Measurements from ENCODE around the gene AGPAT2. TPM values are rescaled to one million over a fixed set of nuclear protein-coding genes. Genes with fewer than 3 reads are reported as not detected.

The AGPAT2 gene
- total and polyA plus RNA-seq, 2 of the 4 experiments (the other 2 are of a cell fraction) = 16.1 to 39.5 TPM

GRCh38 chr9:136685790-136686533 lies 1.3 kb downstream of the AGPAT2 start:
- H2AK5ac ChIP-seq (ENCODE audit: low read depth, low read length) = peak overlapping the region; percentile 66; the same call in 1 of the 2 replicates
- no peak overlapping the region for H2BK5ac ChIP-seq (ENCODE audit: low read depth, low read length, poor library complexity, severe bottlenecking)
- no peaks in the 10 kb centered on the region for H3K9me3 ChIP-seq (ENCODE audit: control insufficient read depth, insufficient read depth, low read length)
- H2AFZ ChIP-seq (replicated peaks; ENCODE audit: low read length, poor library complexity) = peak overlapping the region; percentile 94
- peaks cover 4% of the 10 kb centered on the region for H3K4me1 ChIP-seq (ENCODE audit: control insufficient read depth, insufficient read depth, low read length)
- BruUV-seq (replicated peaks) = no TSS peak
- peak overlapping the region; percentile 40 for H4K5ac ChIP-seq (ENCODE audit: low read depth, low read length)
- in situ Hi-C loops (cut with MboI; ENCODE audit: low sequenced_read_pairs) (no loop called here), intact Hi-C loops (cut with micrococcal nuclease) (no loop called here), dilution Hi-C loops (cut with HindIII; ENCODE audit: low sequenced_read_pairs, unreplicated experiment) (no loop called here)
- no peaks in the 10 kb centered on the region for H3K36me3 ChIP-seq (ENCODE audit: control insufficient read depth, insufficient read depth, low read length)
- H3K18ac ChIP-seq (ENCODE audit: low read depth, low read length) = peak overlapping the region; percentile 10; the same call in 1 of the 2 replicates
- CTCF ChIA-PET = no interaction called here
- POLR2A ChIA-PET (ENCODE audit: unreplicated experiment) = no interaction called here
- peaks cover 18 to 39% of the 10 kb centered on the region in 2 experiments for H3K79me1 ChIP-seq (ENCODE audit: low read depth in 1 of 2, low read length in 2 of 2)
- H4K20me1 ChIP-seq (ENCODE audit: insufficient read depth, low read length) = peaks cover 16% of the 10 kb centered on the region; the same call in 1 of the 2 replicates
- ATAC-seq (ENCODE audit: low read depth) = peak; percentile 30
- no peak for TF ChIP-seq FOS (IDR thresholded peaks at IDR 0.05; ENCODE audit: low read depth, low read length)
- no peak for TF ChIP-seq POLR2A (IDR thresholded peaks at IDR 0.05; ENCODE audit: low read depth, low read length)
- TF ChIP-seq MXI1 (IDR thresholded peaks at IDR 0.05; ENCODE audit: borderline replicate concordance, low read depth, low read length) = no peak
- TF ChIP-seq MAZ (IDR thresholded peaks at IDR 0.05; ENCODE audit: borderline replicate concordance, low read depth, low read length) = peak; percentile 56; the same call in 1 of the 2 replicates
- TF ChIP-seq BHLHE40 (IDR thresholded peaks at IDR 0.05; ENCODE audit: low read depth, low read length) = no peak
- peak; percentile 16; the same call in 1 of the 2 replicates for TF ChIP-seq CEBPB (IDR thresholded peaks at IDR 0.05; ENCODE audit: low read depth, low read length)
- no peaks in the 10 kb centered on the region for H3K9me1 ChIP-seq (ENCODE audit: insufficient read depth, low read length)
- H3K9ac ChIP-seq (ENCODE audit: low read depth, low read length) = peak overlapping the region; percentile 96
- no peak overlapping the region for H2BK20ac ChIP-seq (ENCODE audit: low read depth, low read length)
- H4K91ac ChIP-seq (ENCODE audit: insufficient read depth, low read depth, low read length) = no peak overlapping the region; the same call in 1 of the 2 replicates
- 0 out of 2 replicates have a peak overlapping the region, but pooled peaks have one; percentile 72 for H3K14ac ChIP-seq (replicated peaks; ENCODE audit: low read depth, low read length)
- DNase-seq = no peak
- H3K23ac ChIP-seq (ENCODE audit: low read depth, low read length) = 0 out of 2 replicates have a peak overlapping the region, but pooled peaks have one; percentile 5
- H3K56ac ChIP-seq (ENCODE audit: extremely low read depth, insufficient read depth, low read length) = 0 out of 2 replicates have a peak overlapping the region, but pooled peaks have one; percentile 3
- peak overlapping the region; percentile 84 for H3K4me2 ChIP-seq (ENCODE audit: low read depth, low read length)
- peak overlapping the region; percentile 88 for H3K4me3 ChIP-seq (ENCODE audit: insufficient read depth, low read depth, low read length)
- 69% methylated on average over 9 of the region's 19 CpGs; no CpG with 5 or more reads in 1 of the 2 experiments for WGBS, 2 experiments (ENCODE audit: extremely low coverage in 2 of 2, insufficient read length in 1 of 2)
- H3K27ac ChIP-seq (ENCODE audit: insufficient read depth, low read length) = peak overlapping the region; percentile 13; the same call in 1 of the 2 replicates
- no peak overlapping the region for H2BK120ac ChIP-seq (ENCODE audit: low read depth, low read length)
- no peaks in the 10 kb centered on the region; the same call in 1 of the 2 replicates for H3K27me3 ChIP-seq (ENCODE audit: control insufficient read depth, insufficient read depth, low read length)
- no peak overlapping the region for H2BK15ac ChIP-seq (ENCODE audit: low read depth, low read length)
- H4K8ac ChIP-seq (ENCODE audit: low read depth in 2 of 2, low read length in 2 of 2) = no peak overlapping the region; a peak in 2 of 4 replicates
- peak overlapping the region; percentile 97 for H2AK9ac ChIP-seq (replicated peaks; ENCODE audit: low read depth, low read length, poor library complexity)
- 0 out of 2 replicates have a peak overlapping the region, but pooled peaks have one; percentile 43 for H3K4ac ChIP-seq (ENCODE audit: low read depth, low read length)

All from IMR-90 (cell line).